ENCODE measurements around the gene SPHKAP. TPM values are rescaled to one million over a fixed set of nuclear protein-coding genes. Genes with fewer than 3 reads are reported as not detected.

Gene SPHKAP
- total RNA-seq, 1 experiment from 2014 or later, result not detected

GRCh38 chr2:228140934-228141528, 40.5 kb downstream of the SPHKAP start:
- POLR2A ChIA-PET, result no interaction called here
- BruUV-seq (replicated peaks), result no TSS peak
- Mint-ChIP-seq H3K4me3 (ENCODE audit: unreplicated experiment) (no peak overlapping the region), H3K27ac (ENCODE audit: unreplicated experiment) (no peak overlapping the region), H3K27me3 (ENCODE audit: insufficient read depth, unreplicated experiment) (peaks cover 3% of the 10 kb centered on the region), H3K36me3 (ENCODE audit: insufficient read depth, unreplicated experiment) (no peaks in the 10 kb centered on the region), H3K4me1 (ENCODE audit: low read depth, unreplicated experiment) (no peaks in the 10 kb centered on the region), H3K9me3 (ENCODE audit: unreplicated experiment) (no peaks in the 10 kb centered on the region)
- intact Hi-C loops (cut with micrococcal nuclease; ENCODE audit: unreplicated experiment), result no loop called here
- no peak for TF ChIP-seq CTCF (IDR thresholded peaks at IDR 0.05; ENCODE audit: insufficient read depth in 1 of 2, low read depth in 1 of 2, low read length in 1 of 2, severe bottlenecking in 1 of 2, unreplicated experiment in 1 of 2)
- Histone ChIP-seq H3K27me3 (replicated peaks; ENCODE audit: control insufficient read depth, insufficient read depth, low read length) (no peaks in the 10 kb centered on the region), H3K9me3 (no peaks in the 10 kb centered on the region), H3K4me1 (no peaks in the 10 kb centered on the region), H3K36me3 (ENCODE audit: control insufficient read depth, insufficient read depth, low read length) (no peaks in the 10 kb centered on the region), H3K4me3 (ENCODE audit: low read depth, low read length) (no peak overlapping the region)
- CTCF ChIA-PET, result interaction anchor here (0.6 kb wide), 1 partner anchor 11 kb away, joined by 3 read pairs; no protein-coding TSS in a partner anchor
- no peak for DNase-seq

DNA sequence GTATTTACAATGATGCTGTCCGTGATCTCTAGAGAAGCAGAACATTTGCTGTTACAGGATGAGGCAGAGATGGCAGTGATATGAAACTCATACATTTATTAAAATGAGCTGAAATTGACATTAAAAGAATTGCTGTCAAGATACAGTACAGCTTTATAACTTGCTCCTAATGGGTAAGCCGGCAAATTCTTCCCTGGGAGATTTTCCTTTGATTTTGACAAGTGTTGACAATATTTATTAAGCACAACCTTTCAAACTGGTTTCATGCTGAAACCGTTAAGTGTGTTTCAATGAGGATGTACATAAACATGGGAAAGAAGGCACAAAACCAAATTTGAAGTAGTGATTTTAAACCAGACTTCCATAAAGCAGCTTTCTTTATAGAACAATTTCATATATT, 45.5 kb downstream of the SPHKAP start:
- no peak overlapping the region for H3K4me3 Mint-ChIP-seq (ENCODE audit: unreplicated experiment)
- Histone ChIP-seq H3K4me3 (ENCODE audit: low read depth, low read length) (no peak overlapping the region), H3K27me3 (replicated peaks; ENCODE audit: control insufficient read depth, insufficient read depth, low read length) (no peaks in the 10 kb centered on the region), H3K4me1 (no peaks in the 10 kb centered on the region), H3K36me3 (ENCODE audit: control insufficient read depth, insufficient read depth, low read length) (no peaks in the 10 kb centered on the region), H3K9me3 (no peaks in the 10 kb centered on the region)
- BruUV-seq (replicated peaks), result no TSS peak
- no peaks in the 10 kb centered on the region for H3K36me3 Mint-ChIP-seq (ENCODE audit: insufficient read depth, unreplicated experiment)
- intact Hi-C loops (cut with micrococcal nuclease; ENCODE audit: unreplicated experiment), result no loop called here
- H3K9me3 Mint-ChIP-seq (ENCODE audit: unreplicated experiment), result no peaks in the 10 kb centered on the region
- no peak for TF ChIP-seq CTCF (IDR thresholded peaks at IDR 0.05; ENCODE audit: insufficient read depth in 1 of 2, low read depth in 1 of 2, low read length in 1 of 2, severe bottlenecking in 1 of 2, unreplicated experiment in 1 of 2)
- CTCF ChIA-PET, result no interaction called here
- no peak for DNase-seq
- no peak overlapping the region for H3K27ac Mint-ChIP-seq (ENCODE audit: unreplicated experiment)
- peaks cover 3% of the 10 kb centered on the region for H3K27me3 Mint-ChIP-seq (ENCODE audit: insufficient read depth, unreplicated experiment)
- POLR2A ChIA-PET, result no interaction called here
- H3K4me1 Mint-ChIP-seq (ENCODE audit: low read depth, unreplicated experiment), result no peaks in the 10 kb centered on the region

DNA sequence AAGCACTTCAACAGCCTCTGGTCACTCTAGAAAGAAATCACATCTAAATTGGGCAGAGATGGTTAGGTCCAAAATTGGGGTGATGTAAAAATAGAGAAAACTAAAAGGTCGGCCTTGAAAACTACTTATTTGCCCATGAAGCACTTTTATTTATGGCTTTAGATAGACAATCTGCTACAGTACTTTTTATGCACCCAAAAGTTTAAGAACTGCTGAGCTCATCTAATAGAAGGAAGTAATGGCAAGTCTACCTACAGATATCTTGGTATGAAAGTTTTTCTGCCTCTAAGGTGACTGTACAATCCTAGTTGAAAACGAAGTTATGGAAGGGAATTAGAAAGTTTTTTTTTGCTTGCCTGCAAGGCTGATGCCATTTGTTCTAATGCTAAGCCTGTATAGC, 46.2 kb downstream of the SPHKAP start:
- no peaks in the 10 kb centered on the region for H3K36me3 ChIP-seq (ENCODE audit: control insufficient read depth, insufficient read depth, low read length)
- no TSS peak for BruUV-seq (replicated peaks)
- H3K9me3 Mint-ChIP-seq (ENCODE audit: unreplicated experiment), result no peaks in the 10 kb centered on the region
- no peaks in the 10 kb centered on the region for H3K27me3 ChIP-seq (replicated peaks; ENCODE audit: control insufficient read depth, insufficient read depth, low read length)
- no peak for TF ChIP-seq CTCF (IDR thresholded peaks at IDR 0.05; ENCODE audit: insufficient read depth in 1 of 2, low read depth in 1 of 2, low read length in 1 of 2, severe bottlenecking in 1 of 2, unreplicated experiment in 1 of 2)
- no peaks in the 10 kb centered on the region for H3K4me1 ChIP-seq
- no peak for DNase-seq
- H3K36me3 Mint-ChIP-seq (ENCODE audit: insufficient read depth, unreplicated experiment), result no peaks in the 10 kb centered on the region
- H3K27ac Mint-ChIP-seq (ENCODE audit: unreplicated experiment), result no peak overlapping the region
- ChIA-PET CTCF (no interaction called here), POLR2A (no interaction called here)
- H3K4me1 Mint-ChIP-seq (ENCODE audit: low read depth, unreplicated experiment), result no peaks in the 10 kb centered on the region
- no peak overlapping the region for H3K4me3 Mint-ChIP-seq (ENCODE audit: unreplicated experiment)
- H3K4me3 ChIP-seq (ENCODE audit: low read depth, low read length), result no peak overlapping the region
- intact Hi-C loops (cut with micrococcal nuclease; ENCODE audit: unreplicated experiment), result no loop called here
- H3K27me3 Mint-ChIP-seq (ENCODE audit: insufficient read depth, unreplicated experiment), result peaks cover 3% of the 10 kb centered on the region
- H3K9me3 ChIP-seq, result no peaks in the 10 kb centered on the region

All from Caco-2 (cell line).